ENCODE results near the gene MTMR11.
"Not testable (repeated sequence)": the region's sequence is repeated elsewhere in the genome, so short reads cannot be mapped to it uniquely, and the experiment has no call there.

The MTMR11 gene

DNA sequence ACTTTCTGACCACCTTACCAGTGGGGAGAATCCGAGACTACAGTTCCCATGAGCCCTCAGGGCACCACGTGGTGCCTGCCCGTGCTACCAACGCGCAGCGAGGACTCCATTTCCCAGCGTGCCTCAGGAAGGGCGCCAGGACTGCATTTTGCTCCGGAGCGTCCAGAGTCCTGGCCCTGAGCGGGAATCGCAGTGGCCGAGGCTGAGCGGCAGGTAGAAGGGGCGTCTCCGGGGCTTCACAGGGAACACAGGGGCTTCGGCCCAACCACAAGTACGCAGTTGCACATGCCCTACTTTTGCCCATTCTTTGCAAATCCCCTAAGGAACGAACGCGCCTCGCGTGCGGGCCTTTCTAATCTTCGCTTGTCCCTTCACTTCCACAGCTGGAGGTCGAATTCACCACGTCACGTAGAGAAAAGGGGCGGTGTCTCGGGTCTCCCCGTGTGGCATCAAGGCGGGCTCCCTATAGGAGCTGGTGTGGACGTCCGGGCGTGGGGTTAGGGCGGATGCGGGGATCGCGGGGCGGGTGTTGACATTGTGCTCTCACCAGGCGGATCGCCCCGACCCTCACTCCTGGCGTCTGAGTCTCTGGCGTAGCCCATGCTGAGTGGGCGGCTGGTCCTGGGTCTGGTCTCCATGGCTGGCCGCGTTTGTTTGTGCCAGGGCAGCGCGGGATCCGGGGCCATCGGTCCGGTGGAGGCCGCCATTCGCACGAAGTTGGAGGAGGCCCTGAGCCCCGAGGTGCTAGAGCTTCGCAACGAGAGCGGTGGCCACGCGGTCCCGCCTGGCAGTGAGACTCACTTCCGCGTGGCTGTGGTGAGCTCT is 37.0 kb downstream of the MTMR11 start, which contains the start of gene BOLA1:
Gene BOLA1, plus strand, starts transcription at position 109 of the 825 bp plus-strand sequence. Its CDS starts 492 bp downstream, at position 601.
- DNase-seq: peak; percentile 97

DNA sequence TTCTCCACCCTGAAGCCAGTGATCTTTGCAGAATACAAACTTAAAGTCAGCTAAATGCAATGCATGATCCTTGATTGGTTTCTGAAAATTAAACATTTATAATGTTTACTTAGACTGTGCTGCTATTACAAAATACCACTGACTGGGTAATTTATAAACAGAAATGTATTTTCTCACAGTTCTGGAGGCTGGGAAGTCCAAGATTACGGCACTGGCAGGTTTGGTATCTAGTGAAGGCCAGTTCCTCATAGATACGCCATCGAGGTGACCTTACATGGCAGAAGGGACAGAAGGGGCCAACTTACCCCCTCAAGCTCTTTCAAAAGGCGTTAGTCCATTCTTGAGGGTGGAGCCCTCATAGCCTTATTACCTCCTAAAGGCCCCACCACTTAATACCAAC is 40.1 kb downstream of the MTMR11 start:
- no peak for DNase-seq

DNA sequence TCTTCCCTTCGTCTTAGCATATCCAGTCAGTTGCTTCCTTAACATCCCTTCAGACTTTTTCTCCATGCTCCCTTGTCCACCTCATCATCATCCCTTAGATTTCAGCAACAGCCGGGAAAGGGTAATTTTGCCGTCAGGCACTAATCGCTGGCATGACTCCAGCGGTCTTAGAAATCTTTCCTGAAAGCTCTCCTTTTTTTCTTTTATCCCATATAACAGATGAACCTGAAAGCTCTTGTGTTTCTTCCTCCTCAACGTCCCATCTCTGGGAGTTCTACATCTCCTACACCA is 47.7 kb downstream of the MTMR11 start:
- DNase-seq: no peak

DNA sequence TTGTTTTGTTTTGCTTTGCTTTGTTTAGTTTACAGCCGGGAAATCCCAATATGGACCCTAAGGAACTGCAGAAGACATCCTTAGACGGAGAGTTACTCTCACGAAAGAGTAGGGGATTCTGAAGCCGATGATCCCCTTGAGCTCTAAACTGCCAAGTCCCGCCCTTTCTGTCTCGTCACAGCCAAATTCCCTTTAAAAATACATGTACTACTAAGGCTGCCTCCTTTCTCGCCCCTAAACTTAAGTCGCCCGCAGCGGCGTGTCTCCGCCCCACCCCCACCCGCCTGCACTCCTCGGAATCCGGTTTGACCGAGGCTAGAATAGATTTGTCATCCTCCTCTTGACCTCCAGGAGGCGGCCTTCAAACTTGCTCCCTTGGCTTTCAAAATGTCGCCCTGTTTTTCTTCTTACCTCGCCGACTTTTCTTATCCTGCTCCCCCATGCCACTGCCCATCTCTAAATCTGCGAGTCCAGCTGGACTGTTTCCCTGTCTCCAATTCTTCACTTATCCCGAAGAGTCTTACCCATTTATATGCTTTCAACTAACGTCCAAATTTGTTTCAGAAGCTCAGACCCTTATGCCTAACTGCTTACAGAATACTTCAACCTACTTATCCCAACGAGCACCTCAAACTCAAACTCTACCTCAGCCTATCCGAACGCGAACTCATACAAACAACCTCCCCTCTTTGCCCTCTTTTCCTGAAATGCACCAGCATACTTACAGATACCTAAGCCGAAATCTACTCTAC is 48.3 kb downstream of the MTMR11 start:
- DNase-seq: peak; percentile 97

DNA sequence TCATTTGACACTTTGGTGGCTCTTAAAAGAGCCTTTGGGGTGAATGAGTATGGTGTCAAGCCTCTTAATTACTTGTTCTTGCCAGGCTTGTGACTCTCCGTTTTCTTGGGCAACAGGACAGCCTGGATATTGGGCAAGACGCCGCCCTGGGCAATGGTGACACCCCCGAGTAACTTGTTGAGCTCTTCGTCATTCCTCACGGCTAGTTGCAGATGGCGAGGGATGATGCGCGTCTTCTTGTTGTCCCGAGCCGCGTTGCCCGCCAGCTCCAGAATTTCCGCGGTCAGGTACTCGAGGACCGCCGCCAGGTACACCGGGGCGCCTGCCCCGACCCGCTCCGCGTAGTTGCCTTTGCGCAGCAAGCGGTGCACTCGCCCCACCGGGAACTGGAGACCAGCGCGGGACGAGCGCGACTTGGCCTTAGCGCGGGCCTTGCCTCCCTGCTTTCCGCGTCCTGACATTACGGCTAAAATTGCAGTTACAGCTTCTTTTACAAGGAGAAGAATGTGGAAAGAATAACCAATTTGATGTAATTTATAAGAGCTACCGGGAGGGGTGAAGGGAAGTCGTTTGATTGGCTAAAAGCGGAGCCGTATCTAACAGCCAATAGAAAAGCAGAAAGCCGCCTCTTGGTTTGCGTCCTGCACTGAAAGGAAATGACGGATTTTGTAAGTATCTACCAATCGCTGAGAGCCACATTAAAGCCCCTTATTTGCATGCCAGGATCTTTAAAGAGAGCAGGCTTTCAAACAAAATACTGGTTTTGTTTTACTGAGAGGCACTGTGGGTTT is 49.0 kb downstream of the MTMR11 start:
- DNase-seq: peak; percentile 99

DNA sequence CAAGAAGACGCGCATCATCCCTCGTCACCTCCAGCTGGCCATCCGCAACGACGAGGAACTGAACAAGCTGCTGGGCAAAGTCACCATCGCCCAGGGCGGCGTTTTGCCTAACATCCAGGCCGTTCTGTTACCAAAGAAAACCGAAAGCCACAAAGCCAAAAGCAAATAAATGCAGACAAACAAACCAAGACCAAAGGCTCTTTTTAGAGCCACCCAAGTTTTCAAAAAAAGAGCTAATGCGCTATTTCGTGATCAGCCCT is 49.6 kb downstream of the MTMR11 start:
- DNase-seq: not testable (repeated sequence)

DNA sequence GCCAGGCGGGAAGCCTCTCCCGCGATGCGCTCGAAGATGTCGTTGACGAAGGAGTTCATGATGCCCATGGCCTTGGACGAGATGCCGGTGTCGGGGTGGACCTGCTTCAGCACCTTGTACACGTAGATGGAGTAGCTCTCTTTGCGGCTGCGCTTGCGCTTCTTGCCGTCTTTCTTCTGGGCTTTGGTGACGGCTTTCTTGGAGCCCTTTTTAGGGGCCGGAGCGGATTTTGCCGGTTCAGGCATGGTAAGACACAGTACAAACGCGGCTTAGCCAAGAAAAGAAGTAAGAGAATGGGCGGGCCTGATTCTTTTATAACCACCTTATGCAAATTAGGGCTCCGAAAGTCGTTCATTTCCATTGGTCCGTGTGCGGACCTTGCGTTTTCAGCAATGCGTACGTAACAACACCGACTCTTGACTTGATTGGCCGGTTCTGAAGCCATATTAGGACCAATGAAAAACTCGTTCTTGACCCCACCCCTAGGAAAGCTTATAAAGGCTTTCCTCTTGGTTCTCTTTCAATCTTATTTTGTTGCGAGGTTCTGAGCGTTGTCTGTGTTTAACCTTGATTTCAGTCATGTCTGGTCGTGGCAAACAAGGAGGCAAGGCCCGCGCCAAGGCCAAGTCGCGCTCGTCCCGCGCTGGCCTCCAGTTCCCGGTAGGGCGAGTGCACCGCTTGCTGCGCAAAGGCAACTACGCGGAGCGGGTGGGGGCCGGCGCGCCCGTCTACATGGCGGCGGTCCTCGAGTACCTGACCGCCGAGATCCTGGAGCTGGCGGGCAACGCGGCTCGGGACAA is 50.1 kb downstream of the MTMR11 start:
- peak; percentile 99 for DNase-seq

DNA sequence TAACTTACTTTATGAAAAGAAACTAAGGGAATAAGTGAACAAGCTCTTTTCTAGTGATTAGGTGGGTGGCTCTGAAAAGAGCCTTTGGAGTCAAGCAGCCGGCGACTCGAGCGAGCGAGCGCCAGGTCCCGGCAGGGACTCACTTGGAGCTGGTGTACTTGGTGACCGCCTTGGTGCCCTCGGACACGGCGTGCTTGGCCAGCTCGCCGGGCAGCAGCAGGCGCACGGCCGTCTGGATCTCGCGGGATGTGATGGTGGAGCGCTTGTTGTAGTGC is 50.6 kb downstream of the MTMR11 start:
- DNase-seq: not testable (repeated sequence)

DNA sequence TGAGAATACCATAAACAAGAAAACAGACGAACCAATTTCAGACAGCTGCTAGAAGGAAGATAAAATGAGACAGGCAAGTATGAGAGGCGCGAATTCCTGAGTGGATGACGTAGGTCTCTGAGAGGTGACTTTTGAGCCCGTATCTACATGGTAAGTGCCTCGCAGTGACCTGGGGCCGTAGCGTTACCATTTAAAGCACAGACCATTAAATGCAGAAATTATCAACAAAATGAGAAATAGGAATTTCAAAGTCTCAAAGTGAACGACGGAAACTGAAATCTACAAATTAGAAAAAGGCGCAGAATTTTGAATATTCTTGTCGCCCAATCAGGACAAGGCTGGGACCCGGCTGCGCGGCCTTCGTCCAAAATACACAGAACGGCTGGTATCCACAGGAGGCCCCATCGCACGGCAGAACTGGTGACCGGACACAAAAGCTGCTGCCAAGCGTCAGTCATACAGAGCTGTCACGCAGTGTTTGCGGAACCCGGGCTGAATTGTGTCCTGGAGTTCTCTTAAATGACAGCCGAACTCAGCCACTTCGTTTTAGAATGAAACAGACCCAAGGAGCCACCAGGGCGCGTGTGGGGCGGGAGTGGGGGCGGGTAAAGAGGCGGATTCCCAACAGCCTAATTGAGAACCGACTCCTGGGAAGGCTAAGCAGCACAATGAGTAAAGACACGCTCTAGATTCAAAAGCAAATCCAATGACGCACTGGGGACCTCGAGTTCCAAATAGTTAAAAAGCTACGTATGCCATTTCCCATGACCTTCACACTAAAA is 51.1 kb downstream of the MTMR11 start:
- DNase-seq: peak; percentile 92

DNA sequence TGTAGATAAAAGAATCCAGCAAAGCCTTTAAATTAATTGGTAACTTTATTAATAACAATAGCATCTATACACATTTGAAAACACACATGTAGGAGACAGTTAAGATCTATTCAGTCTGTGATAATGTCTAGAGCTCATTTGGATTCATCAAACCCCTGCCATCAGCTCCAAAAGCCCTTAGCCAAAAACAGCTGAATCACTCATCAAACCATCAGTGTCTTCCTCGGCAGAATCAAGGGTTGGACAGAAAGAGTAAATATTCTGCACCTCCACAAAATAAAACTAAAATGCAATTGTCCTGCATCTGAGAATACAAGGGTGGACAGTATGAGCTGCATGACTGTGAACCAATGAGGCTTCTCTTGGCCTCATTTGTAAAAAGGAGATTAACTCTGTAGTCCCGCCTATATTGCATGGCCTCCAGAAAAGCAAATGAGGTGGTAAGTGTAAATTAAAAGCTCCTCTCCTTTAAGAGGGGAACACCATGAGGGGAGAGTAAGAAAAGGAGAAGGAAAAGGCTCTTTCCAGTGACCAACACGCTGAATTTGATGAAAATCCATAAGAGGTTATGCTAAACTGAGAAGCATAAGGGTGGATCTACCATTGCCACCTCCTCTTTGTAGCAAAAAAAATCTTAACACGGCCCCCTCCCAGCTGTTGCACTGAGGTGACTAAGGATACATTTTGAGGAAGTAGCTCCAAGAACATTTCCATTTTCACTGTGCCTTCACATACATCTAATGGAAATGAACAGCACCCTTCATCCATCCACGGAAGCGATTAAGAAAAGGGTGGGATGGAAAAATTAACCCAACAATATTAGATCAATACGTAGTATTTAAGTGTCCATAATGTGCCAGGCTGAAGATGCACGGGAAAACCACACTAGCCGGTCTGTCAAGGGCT is 52.0 kb downstream of the MTMR11 start:
- peak; percentile 88 for DNase-seq

DNA sequence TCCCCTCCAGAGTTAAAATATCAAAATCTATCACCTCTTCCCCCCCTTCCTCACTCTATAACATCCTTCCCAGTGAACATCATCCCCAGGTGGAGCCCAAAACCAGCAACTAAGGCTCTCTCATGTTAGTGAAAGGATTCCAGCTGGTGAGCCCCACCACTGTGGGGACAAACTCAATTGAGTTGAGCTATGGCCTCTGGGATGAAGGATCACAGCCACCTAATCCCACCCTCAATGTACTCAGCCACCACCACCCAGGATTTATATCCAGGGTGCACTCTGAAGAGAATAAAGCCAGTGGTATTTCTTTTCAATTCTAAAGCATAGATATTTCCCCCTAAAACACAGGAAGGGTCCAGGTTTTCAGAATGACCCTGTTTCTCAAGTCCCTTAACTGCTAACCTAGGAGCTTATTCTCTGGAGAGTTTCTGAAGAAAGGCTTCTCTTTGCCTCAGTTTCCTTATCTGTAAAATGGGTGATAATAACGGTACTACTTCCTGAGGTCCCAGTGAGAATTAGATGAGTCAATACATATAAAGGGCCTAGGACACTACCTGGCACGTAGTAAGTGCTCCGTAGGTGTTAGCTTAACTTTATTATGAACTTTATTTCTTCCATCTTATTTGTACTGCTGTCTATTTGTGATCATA is 53.0 kb downstream of the MTMR11 start:
- DNase-seq: no peak

DNA sequence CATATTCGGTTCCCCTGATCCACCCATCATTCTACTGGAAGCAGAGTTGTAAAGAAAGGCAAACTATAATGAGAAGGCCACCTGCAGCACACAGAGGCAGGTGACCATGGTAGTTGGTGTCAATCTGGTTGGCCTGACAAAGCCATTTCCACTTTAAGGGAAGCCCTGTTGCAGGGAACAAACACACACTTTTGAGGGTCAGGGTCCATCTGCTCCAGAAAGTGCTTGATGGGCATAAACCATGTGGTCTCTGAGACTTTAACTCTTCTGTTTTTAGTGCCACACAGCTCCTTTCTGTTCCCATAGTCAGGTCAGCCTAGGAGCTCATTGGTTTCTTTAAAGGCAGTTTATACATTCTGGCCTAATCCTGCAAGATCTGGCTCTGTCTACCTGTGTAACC is 54.8 kb downstream of the MTMR11 start:
- no peak for DNase-seq

DNA sequence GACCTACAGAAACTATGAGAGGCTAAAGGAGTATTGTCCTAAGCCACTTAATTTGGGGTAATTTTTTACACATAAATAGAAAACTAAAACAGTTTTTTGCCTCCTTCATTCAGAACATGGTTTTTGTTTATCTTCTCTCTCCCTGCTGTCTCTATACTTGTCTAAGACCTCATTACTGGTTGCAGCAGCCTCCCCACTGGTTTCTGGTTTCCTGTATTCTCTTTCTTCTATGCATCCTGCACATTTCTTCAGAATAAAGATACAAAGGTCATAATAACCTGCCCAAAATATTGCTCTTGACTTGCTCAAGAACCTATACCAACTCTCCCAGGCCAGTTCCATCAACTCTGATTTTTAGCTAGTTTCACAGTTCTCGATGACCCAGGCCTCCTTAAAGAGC is 57.1 kb downstream of the MTMR11 start:
- DNase-seq: no peak

All from hematopoietic multipotent progenitor cell treated with erythropoietin and hydrocortisone succinate and interleukin-3 and kit ligand, for 6 days (in vitro differentiated cells).